Gastrocnemius medialis (tissue), 4 donors: ENCODE measurements around the gene KCNJ10. TPM values are rescaled to one million over a fixed set of nuclear protein-coding genes. Genes with fewer than 3 reads are reported as not detected.

Experiments
- ATAC-seq, 2 donors: fragments of 150-250 bp; one replicate each; pipeline ENCODE4 v1.9.1; 2016
- DNase-seq, 2 donors: peaks; one replicate each; pipeline ENCODE4 v3.0.0-alpha.2; 2019
- H3K27ac ChIP-seq, 4 donors: fragments of 200-600 bp; sonication (generic); 1 replicate in 1 of 4; 2 replicates in 3 of 4; pipeline ENCODE4 v1.5.1; 2016 to 2018; ENCODE audit warnings: mild to moderate bottlenecking in 2 of 4, moderate library complexity in 1 of 4
- H3K27me3 ChIP-seq, 3 donors: fragments of 200-600 bp; sonication (generic) in 2 of 3; 1 replicate in 1 of 3; 2 replicates in 2 of 3; pipeline versions ENCODE4 v1.5.1 to v1.6.0; 2016 to 2019; ENCODE audit warnings: mild to moderate bottlenecking in 1 of 3, moderate library complexity in 1 of 3
- H3K36me3 ChIP-seq, 2 donors: fragments of 200-600 bp; sonication (generic) in 1 of 2; one replicate each; pipeline ENCODE4 v1.5.1; 2017 to 2018
- H3K4me1 ChIP-seq, 2 donors: fragments of 200-600 bp; sonication (generic) in 1 of 2; one replicate each; pipeline ENCODE4 v1.5.1; 2016 to 2017; ENCODE audit warnings: mild to moderate bottlenecking in 2 of 2
- H3K4me3 ChIP-seq, 4 donors: fragments of 200-600 bp; sonication (generic) in 3 of 4; 1 replicate in 1 of 4; 2 replicates in 3 of 4; pipeline ENCODE4 v1.5.1; 2016 to 2019; ENCODE audit warnings: mild to moderate bottlenecking in 2 of 4
- H3K9me3 ChIP-seq, 3 donors: fragments of 200-600 bp; sonication (generic) in 2 of 3; 1 replicate in 1 of 3; 2 replicates in 2 of 3; pipeline ENCODE4 v1.5.1; 2016 to 2019
- CTCF ChIP-seq, 5 experiments: fragments of 450-650 bp in 3 of 5; fragments of 200-600 bp in 2 of 5; sonication (generic) in 2 of 5; IDR thresholded peaks in 4 of 5; conservative IDR thresholded peaks in 1 of 5; 1 replicate in 4 of 5; 2 replicates in 1 of 5; pipeline ENCODE4 v1.5.1; 2016 to 2019; ENCODE audit warnings: antibody characterized with exemption in 5 of 5, mild to moderate bottlenecking in 3 of 5, moderate library complexity in 3 of 5
- POLR2A ChIP-seq, 2 donors: fragments of 450-650 bp; IDR thresholded peaks; one replicate each; pipeline ENCODE4 v1.6.1; 2017; ENCODE audit warnings: antibody characterized with exemption in 2 of 2, mild to moderate bottlenecking in 2 of 2, moderate library complexity in 2 of 2
- in situ Hi-C, 4 donors: fragments of 200-750 bp; cut with MboI; loops; one replicate each; pipeline versions ENCODE4 v1.15.0 to v1.8.0; 2017; ENCODE audit warnings: low sequenced_read_pairs in 4 of 4
- intact Hi-C: fragments of 100-400 bp; cut with DNase I; formaldehyde crosslinking; loops from one replicate; pipeline ENCODE4 v1.15.1; 2023; ENCODE audit warnings: low total_unique reads
- total RNA-seq, 4 donors: library from RNA; depleted of rRNA; stranded (reverse); fragments of >200 nt; gene quantifications; one replicate each; pipeline versions ENCODE4 v1.1.0 to v1.2.3, GENCODE V29; 2016

The KCNJ10 gene
- total RNA-seq, 4 donors from 2014 or later = not detected

- no peaks in the 10 kb centered on the region for H3K9me3 ChIP-seq
- TF ChIP-seq CTCF (IDR thresholded peaks at IDR 0.05 in 4 of 5, conservative IDR thresholded peaks at IDR 0.05 in 1 of 5) = no peak
- no peak for TF ChIP-seq POLR2A (IDR thresholded peaks at IDR 0.05)
- ATAC-seq (no peak), DNase-seq (no peak)
- no peak overlapping the region for H3K4me3 ChIP-seq
- H3K36me3 ChIP-seq = no peaks in the 10 kb centered on the region
- in situ Hi-C loops = loop anchor here (5.0 to 25.0 kb wide), 4 partner anchors 64 to 222 kb away; partner anchors contain the start of genes DUSP23 (in 1 of the 4) and IGSF9 (in 1 of the 4)
- intact Hi-C loops = loop anchor here (5.0 kb wide), 1 partner anchor 212 kb away; no protein-coding TSS in a partner anchor
- no peak overlapping the region for H3K27ac ChIP-seq
- H3K27me3 ChIP-seq = no peaks in the 10 kb centered on the region
- H3K4me1 ChIP-seq = no peaks in the 10 kb centered on the region
These were observed 60.9 kb downstream of the KCNJ10 start for GRCh38 chr1:160009081-160009480.

- TF ChIP-seq POLR2A (IDR thresholded peaks at IDR 0.05) (no peak), CTCF (IDR thresholded peaks at IDR 0.05 in 4 of 5, conservative IDR thresholded peaks at IDR 0.05 in 1 of 5) (peak; percentile 50 to 77 (median 63))
- Histone ChIP-seq H3K36me3 (no peaks in the 10 kb centered on the region), H3K4me3 (no peak overlapping the region), H3K9me3 (no peaks in the 10 kb centered on the region), H3K4me1 (no peaks in the 10 kb centered on the region), H3K27ac (no peak overlapping the region), H3K27me3 (no peaks in the 10 kb centered on the region)
- in situ Hi-C loops = loop anchor here (5.0 to 25.0 kb wide), 4 partner anchors 63 to 220 kb away; partner anchors contain the start of genes DUSP23 (in 1 of the 4) and IGSF9 (in 1 of the 4)
- ATAC-seq = no peak
- no peak for DNase-seq
- intact Hi-C loops = loop anchor here (1.0 to 5.0 kb wide), 2 partner anchors 71 to 210 kb away; no protein-coding TSS in a partner anchor
These were observed 62.3 kb downstream of the KCNJ10 start for GRCh38 chr1:160007577-160008200.

- TF ChIP-seq POLR2A (IDR thresholded peaks at IDR 0.05) = no peak
- peak; percentile 11 to 66 (median 30) for TF ChIP-seq CTCF (IDR thresholded peaks at IDR 0.05 in 4 of 5, conservative IDR thresholded peaks at IDR 0.05 in 1 of 5)
- in situ Hi-C loops = loop anchor here (5.0 to 25.0 kb wide), 4 partner anchors 62 to 219 kb away; partner anchors contain the start of genes DUSP23 (in 1 of the 4) and IGSF9 (in 1 of the 4)
These were observed 63.5 kb downstream of the KCNJ10 start for GRCh38 chr1:160006312-160006940.

GRCh38 chr1:160005070-160005469, 64.9 kb downstream of the KCNJ10 start:
- intact Hi-C loops (loop anchor here (5.0 kb wide), 1 partner anchor 208 kb away; no protein-coding TSS in a partner anchor), in situ Hi-C loops (loop anchor here (5.0 to 25.0 kb wide), 4 partner anchors 60 to 218 kb away; partner anchors contain the start of genes DUSP23 (in 1 of the 4) and IGSF9 (in 1 of the 4))
- TF ChIP-seq POLR2A (IDR thresholded peaks at IDR 0.05) = no peak
- no peak for TF ChIP-seq CTCF (IDR thresholded peaks at IDR 0.05 in 4 of 5, conservative IDR thresholded peaks at IDR 0.05 in 1 of 5)
- H3K27ac ChIP-seq = no peak overlapping the region
- DNase-seq (no peak), ATAC-seq (no peak)
- H3K27me3 ChIP-seq = peaks cover 0 to 2% (median 0%) of the 10 kb centered on the region in 3 donors
- no peaks in the 10 kb centered on the region for H3K9me3 ChIP-seq
- no peaks in the 10 kb centered on the region for H3K4me1 ChIP-seq
- H3K36me3 ChIP-seq = no peaks in the 10 kb centered on the region
- H3K4me3 ChIP-seq = no peak overlapping the region

More at GRCh38 chr1:160006312-160006940, 63.5 kb downstream of the KCNJ10 start:
- Histone ChIP-seq H3K4me1 (no peaks in the 10 kb centered on the region), H3K36me3 (no peaks in the 10 kb centered on the region), H3K27me3 (no peaks in the 10 kb centered on the region), H3K4me3 (no peak overlapping the region), H3K27ac (no peak overlapping the region), H3K9me3 (no peaks in the 10 kb centered on the region)
- intact Hi-C loops = loop anchor here (5.0 kb wide), 1 partner anchor 209 kb away; no protein-coding TSS in a partner anchor
- ATAC-seq (no peak), DNase-seq (peak in 1 of 2 donors; percentile 23)
